B cell (primary cell): ENCODE results near the gene PRKCH. TPM values are rescaled to one million over a fixed set of nuclear protein-coding genes. Genes with fewer than 3 reads are reported as not detected.

ENCODE experiments used
- ATAC-seq: fragments of 200-7000 bp; cut with Tn5 transposase; one replicate; pipeline ENCODE4 v1.10.0; 2021; ENCODE audit warnings: low read depth, mild to moderate bottlenecking, moderate number of reproducible peaks, moderate library complexity
- CTCF ChIA-PET: fragments of 350-600 bp; sonication (Branson Sonifier 250); formaldehyde crosslinking; loops from one replicate; lab custom pipeline; 2021; ENCODE audit warnings: antibody characterized with exemption, inconsistent platforms; lab: Charles Lee
- POLR2A ChIA-PET: fragments of 350-600 bp; sonication (Branson Sonifier 250); formaldehyde crosslinking; loops from one replicate; lab custom pipeline; 2021; ENCODE audit warnings: antibody characterized with exemption; lab: Charles Lee
- DNase-seq: peaks from one replicate; pipeline ENCODE4 v3.0.0; 2013
- H2AFZ ChIP-seq: 2 replicates; pipeline ENCODE4 v1.6.1; 2012; ENCODE audit warnings: mild to moderate bottlenecking, low read depth, low read length; ENCODE audit not compliant: insufficient read depth, poor library complexity, severe bottlenecking
- H3K27ac ChIP-seq, 2 donors: 1 replicate in 1 of 2; 2 replicates in 1 of 2; pipeline ENCODE4 v1.5.1; 2012 to 2013; ENCODE audit warnings: low read length in 2 of 2, mild to moderate bottlenecking in 2 of 2, moderate library complexity in 1 of 2
- H3K27me3 ChIP-seq, 4 experiments: fragments of 200-600 bp in 1 of 4; sonication (generic) in 1 of 4; replicated peaks in 1 of 4; 1 replicate in 2 of 4; 2 replicates in 2 of 4; pipeline versions ENCODE4 v1.6.1 to v1.7.0; 2013 to 2016; ENCODE audit warnings: low read length in 3 of 4, mild to moderate bottlenecking in 2 of 4, mixed read lengths in 1 of 4, moderate library complexity in 1 of 4; ENCODE audit not compliant: insufficient read depth in 4 of 4, control insufficient read depth in 3 of 4; ENCODE audit errors: control extremely low read depth in 1 of 4
- H3K36me3 ChIP-seq, 2 experiments: replicated peaks in 1 of 2; 1 replicate in 1 of 2; 2 replicates in 1 of 2; pipeline versions ENCODE4 v1.6.1 to v1.7.1; 2013; ENCODE audit warnings: low read length in 1 of 2; ENCODE audit not compliant: insufficient read depth in 2 of 2, control insufficient read depth in 1 of 2; ENCODE audit errors: control extremely low read depth in 1 of 2, extremely low read depth in 1 of 2
- H3K4me1 ChIP-seq, 2 donors: fragments of 200-600 bp in 1 of 2; sonication (generic) in 1 of 2; 1 replicate in 1 of 2; 2 replicates in 1 of 2; pipeline versions ENCODE4 v1.5.1 to v1.6.1; 2013 to 2017; ENCODE audit warnings: low read length in 2 of 2; ENCODE audit not compliant: control insufficient read depth in 2 of 2, insufficient read depth in 2 of 2
- H3K4me2 ChIP-seq: replicated peaks from 2 replicates; pipeline ENCODE3; 2012; ENCODE audit warnings: mild to moderate bottlenecking, low read depth, low read length; ENCODE audit not compliant: poor library complexity, severe bottlenecking
- H3K4me3 ChIP-seq, 5 experiments: fragments of 200-600 bp in 1 of 5; sonication (generic) in 1 of 5; 1 replicate in 3 of 5; 2 replicates in 2 of 5; pipeline versions ENCODE4 v1.5.1 to v1.7.0; 2011 to 2016; ENCODE audit warnings: low read length in 4 of 5, mild to moderate bottlenecking in 4 of 5, low read depth in 2 of 5, control low read depth in 1 of 5, moderate library complexity in 1 of 5; ENCODE audit not compliant: insufficient read depth in 1 of 5; ENCODE audit errors: control extremely low read depth in 1 of 5, extremely low read depth in 1 of 5
- H3K79me2 ChIP-seq: fragments of 200-600 bp; sonication (generic); one replicate; pipeline ENCODE4 v1.6.0; 2016; ENCODE audit warnings: low read length; ENCODE audit not compliant: control insufficient read depth, insufficient read depth
- H3K9ac ChIP-seq: fragments of 200-600 bp; sonication (generic); 2 replicates; pipeline ENCODE4 v1.6.1; 2017; ENCODE audit warnings: mild to moderate bottlenecking, low read length, moderate library complexity
- H3K9me3 ChIP-seq, 3 donors: one replicate each; pipeline versions ENCODE4 v1.6.1 to v1.7.1; 2013; ENCODE audit warnings: low read length in 2 of 3; ENCODE audit not compliant: control insufficient read depth in 2 of 3, insufficient read depth in 1 of 3; ENCODE audit errors: control extremely low read depth in 1 of 3
- H4K20me1 ChIP-seq: 2 replicates; pipeline ENCODE4 v1.6.0; 2012; ENCODE audit warnings: mild to moderate bottlenecking, low read length; ENCODE audit not compliant: insufficient read depth, control insufficient read depth, poor library complexity, severe bottlenecking
- H3K27ac Mint-ChIP-seq: one replicate; pipeline ENCODE4 v1.8.0; 2021; ENCODE audit warnings: mixed read lengths
- H3K27me3 Mint-ChIP-seq: one replicate; pipeline ENCODE4 v1.8.0; 2021; ENCODE audit warnings: mixed read lengths
- H3K4me1 Mint-ChIP-seq: one replicate; pipeline ENCODE4 v1.8.0; 2021; ENCODE audit warnings: mixed read lengths
- H3K4me3 Mint-ChIP-seq: one replicate; pipeline ENCODE4 v1.8.0; 2021; ENCODE audit warnings: mixed read lengths
- H3K9me3 Mint-ChIP-seq: one replicate; pipeline ENCODE4 v1.8.0; 2022; ENCODE audit warnings: mixed read lengths; ENCODE audit not compliant: insufficient read depth
- EZH2 ChIP-seq: IDR thresholded peaks from 2 replicates; pipeline ENCODE4 v1.6.1; 2012; ENCODE audit warnings: borderline replicate concordance, low read depth, mild to moderate bottlenecking, moderate library complexity, low read length; ENCODE audit not compliant: insufficient read depth, poor library complexity, severe bottlenecking
- WGBS: methylation state at CpG from one replicate; pipeline ENCODE4 v1.1.5; 2013; ENCODE audit warnings: missing lambda C conversion rate; ENCODE audit not compliant: insufficient coverage; 5-methylcytosine and 5-hydroxymethylcytosine counted together
- intact Hi-C: fragments of 100-400 bp; cut with micrococcal nuclease; formaldehyde crosslinking; loops from one replicate; pipeline ENCODE4 v1.10.0; 2022
- polyA plus RNA-seq: library from polyadenylated mRNA; depleted of rRNA; stranded (reverse); fragments of >200 nt; gene quantifications from 2 replicates; pipeline ENCODE4 v1.2.3, GENCODE V29; 2012
- total RNA-seq, 2 donors: library from RNA; stranded (reverse); fragments of 120-200 nt in 1 of 2; gene quantifications; 1 replicate in 1 of 2; 2 replicates in 1 of 2; pipeline versions ENCODE4 v1.2.3 to v1.2.4, GENCODE V29; 2013 to 2022
- TF ChIP-seq, protein P1 (sequence below): fragments of 200-600 bp; IDR thresholded peaks from one replicate; pipeline ENCODE4 v1.8.0; 2022; ENCODE audit warnings: antibody characterized with exemption, mild to moderate bottlenecking

The PRKCH gene
- total and polyA plus RNA-seq, 2 donors (not counting 1 experiment from before 2014, with no cell fraction given) = 2.0 to 5.0 TPM

DNA sequence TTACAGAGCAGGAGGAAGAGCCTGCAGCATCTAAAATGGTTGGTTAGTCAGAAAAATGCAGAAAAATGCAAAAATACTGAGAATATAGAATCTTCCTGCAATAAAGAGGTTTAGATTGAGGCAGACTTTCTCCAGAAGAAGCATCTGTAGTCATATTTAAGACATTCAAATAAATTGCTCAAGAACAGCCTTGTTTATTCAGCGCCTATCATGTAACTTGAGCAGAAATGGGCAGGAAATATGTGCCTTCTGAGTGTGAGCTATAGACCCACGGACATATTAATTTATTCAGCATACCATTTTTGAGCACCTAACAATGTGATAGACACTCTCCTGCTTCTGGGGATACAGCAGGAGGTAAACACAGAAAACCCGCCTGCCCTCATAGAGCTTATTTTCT lies 272.0 kb downstream of the PRKCH start:
- H3K27ac Mint-ChIP-seq = no peak overlapping the region
- no peak for DNase-seq
- CTCF ChIA-PET = no interaction called here

DNA sequence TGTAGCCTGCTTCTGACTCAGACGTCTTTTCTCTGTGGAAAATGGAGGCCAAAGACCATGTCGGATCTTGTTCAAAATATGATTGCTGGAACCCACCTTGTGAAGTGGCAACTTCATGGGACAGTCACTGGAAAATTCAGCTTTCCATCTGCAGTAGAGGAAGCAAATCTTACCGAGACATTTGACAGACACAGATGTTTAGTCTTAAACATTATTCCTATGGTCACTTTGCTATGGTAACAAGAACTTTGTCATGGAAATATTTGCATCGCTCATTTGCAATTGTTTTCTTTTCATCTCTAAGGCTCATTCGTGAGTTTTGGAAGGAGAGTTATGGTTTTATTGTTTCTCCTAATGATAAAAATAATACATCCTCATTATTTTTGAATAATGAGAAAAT lies 275.6 kb downstream of the PRKCH start:
- H3K4me3 Mint-ChIP-seq = no peak overlapping the region
- 95% methylated on average over 2 of the region's 5 CpGs for WGBS
- intact Hi-C loops = no loop called here
- H3K4me1 ChIP-seq = peaks cover 14 to 16% of the 10 kb centered on the region in 2 donors
- no peaks in the 10 kb centered on the region for H3K36me3 ChIP-seq
- H3K4me3 ChIP-seq = no peak overlapping the region
- ChIA-PET POLR2A (no interaction called here), CTCF (interaction anchor here (0.6 kb wide), 1 partner anchor 96 kb away, joined by 3 read pairs; no protein-coding TSS in a partner anchor)
- H3K9me3 Mint-ChIP-seq = peaks cover 4% of the 10 kb centered on the region
- H3K27ac Mint-ChIP-seq = no peak overlapping the region
- H2AFZ ChIP-seq = no peak overlapping the region
- H3K4me2 ChIP-seq = no peak overlapping the region
- ATAC-seq = no peak
- no peaks in the 10 kb centered on the region for H3K27me3 ChIP-seq
- no peak for DNase-seq
- no peak for TF ChIP-seq EZH2
- TF ChIP-seq, protein P1, sequence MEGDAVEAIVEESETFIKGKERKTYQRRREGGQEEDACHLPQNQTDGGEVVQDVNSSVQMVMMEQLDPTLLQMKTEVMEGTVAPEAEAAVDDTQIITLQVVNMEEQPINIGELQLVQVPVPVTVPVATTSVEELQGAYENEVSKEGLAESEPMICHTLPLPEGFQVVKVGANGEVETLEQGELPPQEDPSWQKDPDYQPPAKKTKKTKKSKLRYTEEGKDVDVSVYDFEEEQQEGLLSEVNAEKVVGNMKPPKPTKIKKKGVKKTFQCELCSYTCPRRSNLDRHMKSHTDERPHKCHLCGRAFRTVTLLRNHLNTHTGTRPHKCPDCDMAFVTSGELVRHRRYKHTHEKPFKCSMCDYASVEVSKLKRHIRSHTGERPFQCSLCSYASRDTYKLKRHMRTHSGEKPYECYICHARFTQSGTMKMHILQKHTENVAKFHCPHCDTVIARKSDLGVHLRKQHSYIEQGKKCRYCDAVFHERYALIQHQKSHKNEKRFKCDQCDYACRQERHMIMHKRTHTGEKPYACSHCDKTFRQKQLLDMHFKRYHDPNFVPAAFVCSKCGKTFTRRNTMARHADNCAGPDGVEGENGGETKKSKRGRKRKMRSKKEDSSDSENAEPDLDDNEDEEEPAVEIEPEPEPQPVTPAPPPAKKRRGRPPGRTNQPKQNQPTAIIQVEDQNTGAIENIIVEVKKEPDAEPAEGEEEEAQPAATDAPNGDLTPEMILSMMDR = no peak
- H3K9ac ChIP-seq = no peak overlapping the region
- no peaks in the 10 kb centered on the region for H3K79me2 ChIP-seq
- no peaks in the 10 kb centered on the region for H4K20me1 ChIP-seq
- H3K27ac ChIP-seq = no peak overlapping the region
- peaks cover 0 to 4% (median 2%) of the 10 kb centered on the region in 3 donors for H3K9me3 ChIP-seq
- H3K4me1 Mint-ChIP-seq = peaks cover 32% of the 10 kb centered on the region
- H3K27me3 Mint-ChIP-seq = no peaks in the 10 kb centered on the region

More for the DNA sequence above, 272.0 kb downstream of the PRKCH start:
- intact Hi-C loops = no loop called here
- POLR2A ChIA-PET = interaction anchor here (1.3 kb wide), 1 partner anchor 102 kb away, joined by 3 read pairs; the partner anchor contains the start of gene HIF1A
- WGBS = 100% methylated on average over 1 of the region's 3 CpGs
- no peaks in the 10 kb centered on the region for H3K27me3 ChIP-seq
- no peak overlapping the region for H3K4me2 ChIP-seq
- no peak for ATAC-seq
- H3K9me3 ChIP-seq = peaks cover 0 to 7% (median 3%) of the 10 kb centered on the region in 3 donors
- H3K9ac ChIP-seq = no peak overlapping the region
- H4K20me1 ChIP-seq = no peaks in the 10 kb centered on the region
- no peaks in the 10 kb centered on the region for H3K36me3 ChIP-seq
- H3K79me2 ChIP-seq = no peaks in the 10 kb centered on the region
- Mint-ChIP-seq H3K27me3 (no peaks in the 10 kb centered on the region), H3K4me1 (peaks cover 37% of the 10 kb centered on the region), H3K4me3 (no peak overlapping the region), H3K9me3 (peaks cover 4% of the 10 kb centered on the region)
- H2AFZ ChIP-seq = no peak overlapping the region
- TF ChIP-seq, protein P1 = no peak
- no peak for TF ChIP-seq EZH2
- H3K4me3 ChIP-seq = no peak overlapping the region
- H3K27ac ChIP-seq = no peak overlapping the region
- H3K4me1 ChIP-seq = peaks cover 12 to 13% of the 10 kb centered on the region in 2 donors
